ENCODE data around the gene SH2D2A. TPM values are rescaled to one million over a fixed set of nuclear protein-coding genes. Genes with fewer than 3 reads are reported as not detected.

The SH2D2A gene
- total and polyA plus RNA-seq, 2 of the 4 experiments (the other 2 are of a cell fraction), result not detected

GRCh38 chr1:156834322-156834721 lies 17.7 kb upstream of the SH2D2A start:
- Histone ChIP-seq H3K56ac (ENCODE audit: extremely low read depth, insufficient read depth, low read length) (no peak overlapping the region), H4K20me1 (ENCODE audit: insufficient read depth, low read length) (no peaks in the 10 kb centered on the region; the same call in 1 of the 2 replicates), H3K9me3 (ENCODE audit: control insufficient read depth, insufficient read depth, low read length) (no peaks in the 10 kb centered on the region), H3K27ac (ENCODE audit: insufficient read depth, low read length) (no peak overlapping the region), H2AK9ac (replicated peaks; ENCODE audit: low read depth, low read length, poor library complexity) (no peak overlapping the region), H3K18ac (ENCODE audit: low read depth, low read length) (no peak overlapping the region), H3K9ac (ENCODE audit: low read depth, low read length) (no peak overlapping the region), H2BK20ac (ENCODE audit: low read depth, low read length) (no peak overlapping the region), H3K9me1 (ENCODE audit: insufficient read depth, low read length) (no peaks in the 10 kb centered on the region), H3K14ac (replicated peaks; ENCODE audit: low read depth, low read length) (no peak overlapping the region), H3K27me3 (ENCODE audit: control insufficient read depth, insufficient read depth, low read length) (peaks cover 79% of the 10 kb centered on the region), H3K4me3 (ENCODE audit: insufficient read depth, low read depth, low read length) (no peak overlapping the region), H3K4me1 (ENCODE audit: control insufficient read depth, insufficient read depth, low read length) (no peaks in the 10 kb centered on the region), H4K5ac (ENCODE audit: low read depth, low read length) (no peak overlapping the region), H2AFZ (replicated peaks; ENCODE audit: low read length, poor library complexity) (no peak overlapping the region), H3K4ac (ENCODE audit: low read depth, low read length) (no peak overlapping the region), H3K36me3 (ENCODE audit: control insufficient read depth, insufficient read depth, low read length) (no peaks in the 10 kb centered on the region), H2BK15ac (ENCODE audit: low read depth, low read length) (no peak overlapping the region), H3K4me2 (ENCODE audit: low read depth, low read length) (no peak overlapping the region), H4K91ac (ENCODE audit: insufficient read depth, low read depth, low read length) (no peak overlapping the region), H4K8ac (ENCODE audit: low read depth in 2 of 2, low read length in 2 of 2) (no peak overlapping the region), H3K23ac (ENCODE audit: low read depth, low read length) (no peak overlapping the region), H2BK120ac (ENCODE audit: low read depth, low read length) (no peak overlapping the region), H2AK5ac (ENCODE audit: low read depth, low read length) (no peak overlapping the region), H2BK5ac (ENCODE audit: low read depth, low read length, poor library complexity, severe bottlenecking) (no peak overlapping the region), H3K79me1 (ENCODE audit: low read depth in 1 of 2, low read length in 2 of 2) (no peaks in the 10 kb centered on the region)
- intact Hi-C loops (cut with micrococcal nuclease) (no loop called here), in situ Hi-C loops (cut with MboI; ENCODE audit: low sequenced_read_pairs) (no loop called here), dilution Hi-C loops (cut with HindIII; ENCODE audit: low sequenced_read_pairs, unreplicated experiment) (no loop called here)
- 50% methylated on average over 1 of the region's 3 CpGs; no CpG with 5 or more reads in 1 of the 2 experiments for WGBS, 2 experiments (ENCODE audit: extremely low coverage in 2 of 2, insufficient read length in 1 of 2)
- CTCF ChIA-PET, result interaction anchor here (1.2 kb wide), 1 partner anchor 25 kb away, joined by 3 read pairs; no protein-coding TSS in a partner anchor
- ATAC-seq (ENCODE audit: low read depth) (no peak), DNase-seq (no peak)
- no TSS peak for BruUV-seq (replicated peaks)
- TF ChIP-seq RCOR1 (IDR thresholded peaks at IDR 0.05; ENCODE audit: insufficient replicate concordance, low read length), result no peak
- TF ChIP-seq USF2 (IDR thresholded peaks at IDR 0.05; ENCODE audit: low read depth, low read length), result no peak
- no peak for TF ChIP-seq CEBPB (IDR thresholded peaks at IDR 0.05; ENCODE audit: low read depth, low read length)
- no peak for TF ChIP-seq CTCF (conservative IDR thresholded peaks at IDR 0.05; ENCODE audit: low read depth, low read length)
- POLR2A ChIA-PET (ENCODE audit: unreplicated experiment), result no interaction called here
